Mesothelial cell of epicardium (in vitro differentiated cells): ENCODE measurements around the gene EGFL8. TPM values are rescaled to one million over a fixed set of nuclear protein-coding genes. Genes with fewer than 3 reads are reported as not detected.
A peak's percentile ranks its signal among the peaks of the same experiment; 100 is the strongest.

Experiments used
- DNase-seq, 2 experiments: peaks; one replicate each; pipeline ENCODE4 v3.0.0; 2021; ENCODE audit warnings: low spot score in 2 of 2; ENCODE audit not compliant: unreplicated experiment in 2 of 2
- H3K27ac Mint-ChIP-seq: 2 replicates; pipeline ENCODE4 v1.8.0; 2021; ENCODE audit warnings: mixed read lengths
- H3K27me3 Mint-ChIP-seq: 2 replicates; pipeline ENCODE4 v1.8.0; 2021; ENCODE audit warnings: low read depth, mixed read lengths
- H3K36me3 Mint-ChIP-seq: 2 replicates; pipeline ENCODE4 v1.8.0; 2021; ENCODE audit warnings: mixed read lengths
- H3K4me1 Mint-ChIP-seq: 2 replicates; pipeline ENCODE4 v1.8.0; 2021; ENCODE audit warnings: mixed read lengths
- H3K4me3 Mint-ChIP-seq: 2 replicates; pipeline ENCODE4 v1.8.0; 2021; ENCODE audit warnings: mild to moderate bottlenecking, moderate library complexity, mixed read lengths
- H3K9me3 Mint-ChIP-seq: 2 replicates; pipeline ENCODE4 v1.8.0; 2021; ENCODE audit warnings: mixed read lengths
- CTCF ChIP-seq: fragments of 200-600 bp; sonication (generic); IDR thresholded peaks from one replicate; pipeline ENCODE4 v1.5.0; 2021; ENCODE audit warnings: antibody characterized with exemption; ENCODE audit not compliant: unreplicated experiment
- total RNA-seq: library from RNA; stranded (reverse); gene quantifications from 3 replicates; pipeline ENCODE4 v1.2.1, GENCODE V29; 2021

The EGFL8 gene
- total RNA-seq, 1 donor from 2014 or later, result 48.3 TPM

- Mint-ChIP-seq H3K36me3 (peaks cover 45% of the 10 kb centered on the region), H3K27ac (peak overlapping the region; percentile 45), H3K9me3 (no peaks in the 10 kb centered on the region), H3K4me3 (no peak overlapping the region), H3K4me1 (peaks cover 4% of the 10 kb centered on the region), H3K27me3 (no peaks in the 10 kb centered on the region)
- TF ChIP-seq CTCF, result no peak
- no peak for DNase-seq
Measured at GRCh38 chr6:32167154-32167760, 2.9 kb downstream of the EGFL8 start.

GRCh38 chr6:32167761-32168262 is 3.4 kb downstream of the EGFL8 start:
- Mint-ChIP-seq H3K27ac (peak overlapping the region; percentile 45), H3K9me3 (no peaks in the 10 kb centered on the region), H3K4me1 (peaks cover 7% of the 10 kb centered on the region), H3K27me3 (no peaks in the 10 kb centered on the region), H3K4me3 (no peak overlapping the region), H3K36me3 (peaks cover 41% of the 10 kb centered on the region)
- no peak for TF ChIP-seq CTCF
- no peak for DNase-seq

- peaks cover 12% of the 10 kb centered on the region for H3K4me1 Mint-ChIP-seq
- TF ChIP-seq CTCF, result no peak
- H3K27me3 Mint-ChIP-seq, result no peaks in the 10 kb centered on the region
- H3K9me3 Mint-ChIP-seq, result no peaks in the 10 kb centered on the region
- no peak overlapping the region for H3K4me3 Mint-ChIP-seq
- peaks cover 37% of the 10 kb centered on the region for H3K36me3 Mint-ChIP-seq
- DNase-seq, result no peak
- H3K27ac Mint-ChIP-seq, result no peak overlapping the region
Measured at GRCh38 chr6:32168350-32168749, 4.0 kb downstream of the EGFL8 start.

DNA sequence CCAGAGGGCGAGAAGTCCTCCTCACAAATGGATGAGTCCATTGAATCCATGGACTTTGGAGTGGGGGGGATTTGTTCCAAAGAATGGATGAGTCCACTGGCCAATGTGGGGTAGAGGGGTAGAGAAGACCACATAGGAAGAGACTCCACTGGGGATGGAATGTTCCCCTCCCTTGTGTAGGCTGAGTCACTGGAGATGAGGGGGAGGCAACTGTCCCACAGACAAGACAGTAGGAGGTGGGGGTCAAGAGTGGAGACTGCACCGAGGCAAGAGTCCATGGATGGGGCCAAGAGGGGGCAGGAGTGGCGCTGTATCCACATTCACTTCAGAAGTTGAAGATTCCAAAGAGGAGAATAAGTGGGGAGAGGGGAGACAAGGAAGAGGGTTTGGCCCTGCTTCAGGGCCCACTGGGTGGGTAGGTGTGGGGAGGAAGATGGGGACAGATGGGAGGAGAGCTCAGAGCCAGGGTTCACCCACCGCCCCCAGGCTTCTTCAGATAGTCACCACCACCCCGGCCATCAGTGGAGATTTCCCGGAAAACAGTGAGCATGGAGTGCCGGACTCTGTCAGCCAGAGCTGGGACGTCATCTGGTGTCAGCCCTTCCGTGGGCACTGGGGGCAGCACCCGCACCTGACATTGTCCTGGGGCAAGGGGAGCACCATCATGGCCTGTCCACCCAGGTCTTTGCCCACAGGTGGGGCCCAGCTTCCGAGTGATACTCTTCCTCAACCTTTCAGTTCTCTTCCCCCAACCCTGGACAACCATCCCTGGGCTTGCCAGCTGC is 4.6 kb downstream of the EGFL8 start:
- no peak for DNase-seq
- peaks cover 19% of the 10 kb centered on the region for H3K4me1 Mint-ChIP-seq
- H3K27me3 Mint-ChIP-seq, result no peaks in the 10 kb centered on the region
- peaks cover 37% of the 10 kb centered on the region for H3K36me3 Mint-ChIP-seq
- H3K9me3 Mint-ChIP-seq, result no peaks in the 10 kb centered on the region
- H3K4me3 Mint-ChIP-seq, result no peak overlapping the region
- TF ChIP-seq CTCF, result no peak
- H3K27ac Mint-ChIP-seq, result peak overlapping the region; percentile 8

DNA sequence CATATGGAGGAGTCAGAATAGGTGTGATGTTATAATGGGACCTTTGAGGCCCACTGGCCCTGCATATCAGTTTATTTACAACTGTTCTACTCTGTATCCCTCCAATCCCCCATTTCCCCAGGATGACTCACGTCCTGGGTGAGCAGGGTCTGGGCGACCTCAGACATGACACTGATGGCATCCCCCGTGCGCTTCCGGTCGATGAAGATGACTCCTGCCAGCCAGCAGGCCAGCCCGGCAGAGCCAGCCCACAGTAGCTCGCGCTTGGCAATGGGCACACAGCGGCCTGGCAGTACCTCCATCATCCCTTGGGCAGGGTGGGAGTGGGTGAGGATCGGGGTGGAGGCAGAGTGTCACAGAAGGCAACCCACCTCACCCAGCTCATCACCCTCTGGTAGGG is 5.9 kb downstream of the EGFL8 start:
- H3K27ac Mint-ChIP-seq, result no peak overlapping the region
- H3K27me3 Mint-ChIP-seq, result no peaks in the 10 kb centered on the region
- no peak for TF ChIP-seq CTCF
- H3K4me1 Mint-ChIP-seq, result peaks cover 28% of the 10 kb centered on the region
- no peaks in the 10 kb centered on the region for H3K9me3 Mint-ChIP-seq
- peaks cover 31% of the 10 kb centered on the region for H3K36me3 Mint-ChIP-seq
- H3K4me3 Mint-ChIP-seq, result no peak overlapping the region
- DNase-seq, result no peak
